SK-N-SH treated with all-trans-retinoic acid at 6 μM for 48 hours (cell line): Measurements from ENCODE around the gene ADCY5.

ENCODE experiments used
- PPARA ChIP-seq: fragments of 250-450 bp; sonication (Bioruptor Pico); IDR thresholded peaks from 2 replicates; pipeline ENCODE4 v1.5.0; 2020; ENCODE audit warnings: mild to moderate bottlenecking, borderline replicate concordance
- SNAI2 ChIP-seq: fragments of 250-450 bp; sonication (Bioruptor Pico); IDR thresholded peaks from 2 replicates; pipeline ENCODE4 v1.5.0; 2020; ENCODE audit warnings: mild to moderate bottlenecking, moderate library complexity
- TCF4 ChIP-seq: fragments of 250-450 bp; sonication (Bioruptor Pico); IDR thresholded peaks from 2 replicates; pipeline ENCODE4 v1.8.0; 2021; ENCODE audit warnings: mild to moderate bottlenecking, moderate library complexity, borderline replicate concordance
- TF ChIP-seq, protein P1 (sequence below): fragments of 250-450 bp; sonication (Bioruptor Pico); IDR thresholded peaks from 2 replicates; pipeline ENCODE4 v1.5.0; 2020; ENCODE audit warnings: mild to moderate bottlenecking, moderate library complexity

DNA sequence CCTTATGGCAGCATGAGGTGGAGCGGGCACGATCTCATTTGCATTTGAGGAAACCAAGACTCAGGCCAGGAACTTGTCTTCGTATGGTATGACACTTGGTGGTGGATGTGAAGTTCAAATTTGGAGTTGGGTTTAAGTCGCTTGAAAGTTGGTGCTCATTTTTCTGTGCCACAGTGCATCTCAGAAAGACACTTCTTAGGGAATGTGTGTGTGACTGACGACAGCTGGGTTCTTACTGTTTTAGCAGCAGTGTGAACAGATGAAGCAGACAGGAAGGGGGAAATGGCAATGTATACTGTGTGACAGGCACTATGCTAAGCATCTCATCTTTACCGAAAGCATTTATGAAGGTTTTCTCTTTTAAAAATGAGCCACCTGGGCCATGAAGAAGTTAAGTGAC lies 171.8 kb downstream of the ADCY5 start:
- TF ChIP-seq TCF4 (CRISPR knock-in tag) (no peak), PPARA (no peak), SNAI2 (no peak)
- TF ChIP-seq, protein P1, sequence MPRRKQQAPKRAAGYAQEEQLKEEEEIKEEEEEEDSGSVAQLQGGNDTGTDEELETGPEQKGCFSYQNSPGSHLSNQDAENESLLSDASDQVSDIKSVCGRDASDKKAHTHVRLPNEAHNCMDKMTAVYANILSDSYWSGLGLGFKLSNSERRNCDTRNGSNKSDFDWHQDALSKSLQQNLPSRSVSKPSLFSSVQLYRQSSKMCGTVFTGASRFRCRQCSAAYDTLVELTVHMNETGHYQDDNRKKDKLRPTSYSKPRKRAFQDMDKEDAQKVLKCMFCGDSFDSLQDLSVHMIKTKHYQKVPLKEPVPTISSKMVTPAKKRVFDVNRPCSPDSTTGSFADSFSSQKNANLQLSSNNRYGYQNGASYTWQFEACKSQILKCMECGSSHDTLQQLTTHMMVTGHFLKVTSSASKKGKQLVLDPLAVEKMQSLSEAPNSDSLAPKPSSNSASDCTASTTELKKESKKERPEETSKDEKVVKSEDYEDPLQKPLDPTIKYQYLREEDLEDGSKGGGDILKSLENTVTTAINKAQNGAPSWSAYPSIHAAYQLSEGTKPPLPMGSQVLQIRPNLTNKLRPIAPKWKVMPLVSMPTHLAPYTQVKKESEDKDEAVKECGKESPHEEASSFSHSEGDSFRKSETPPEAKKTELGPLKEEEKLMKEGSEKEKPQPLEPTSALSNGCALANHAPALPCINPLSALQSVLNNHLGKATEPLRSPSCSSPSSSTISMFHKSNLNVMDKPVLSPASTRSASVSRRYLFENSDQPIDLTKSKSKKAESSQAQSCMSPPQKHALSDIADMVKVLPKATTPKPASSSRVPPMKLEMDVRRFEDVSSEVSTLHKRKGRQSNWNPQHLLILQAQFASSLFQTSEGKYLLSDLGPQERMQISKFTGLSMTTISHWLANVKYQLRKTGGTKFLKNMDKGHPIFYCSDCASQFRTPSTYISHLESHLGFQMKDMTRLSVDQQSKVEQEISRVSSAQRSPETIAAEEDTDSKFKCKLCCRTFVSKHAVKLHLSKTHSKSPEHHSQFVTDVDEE, result no peak
